Measurements from ENCODE around the gene HMGA1. TPM values are rescaled to one million over a fixed set of nuclear protein-coding genes. Genes with fewer than 3 reads are reported as not detected.

The HMGA1 gene, protein sequence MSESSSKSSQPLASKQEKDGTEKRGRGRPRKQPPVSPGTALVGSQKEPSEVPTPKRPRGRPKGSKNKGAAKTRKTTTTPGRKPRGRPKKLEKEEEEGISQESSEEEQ
- 38.5 TPM for total RNA-seq

DNA sequence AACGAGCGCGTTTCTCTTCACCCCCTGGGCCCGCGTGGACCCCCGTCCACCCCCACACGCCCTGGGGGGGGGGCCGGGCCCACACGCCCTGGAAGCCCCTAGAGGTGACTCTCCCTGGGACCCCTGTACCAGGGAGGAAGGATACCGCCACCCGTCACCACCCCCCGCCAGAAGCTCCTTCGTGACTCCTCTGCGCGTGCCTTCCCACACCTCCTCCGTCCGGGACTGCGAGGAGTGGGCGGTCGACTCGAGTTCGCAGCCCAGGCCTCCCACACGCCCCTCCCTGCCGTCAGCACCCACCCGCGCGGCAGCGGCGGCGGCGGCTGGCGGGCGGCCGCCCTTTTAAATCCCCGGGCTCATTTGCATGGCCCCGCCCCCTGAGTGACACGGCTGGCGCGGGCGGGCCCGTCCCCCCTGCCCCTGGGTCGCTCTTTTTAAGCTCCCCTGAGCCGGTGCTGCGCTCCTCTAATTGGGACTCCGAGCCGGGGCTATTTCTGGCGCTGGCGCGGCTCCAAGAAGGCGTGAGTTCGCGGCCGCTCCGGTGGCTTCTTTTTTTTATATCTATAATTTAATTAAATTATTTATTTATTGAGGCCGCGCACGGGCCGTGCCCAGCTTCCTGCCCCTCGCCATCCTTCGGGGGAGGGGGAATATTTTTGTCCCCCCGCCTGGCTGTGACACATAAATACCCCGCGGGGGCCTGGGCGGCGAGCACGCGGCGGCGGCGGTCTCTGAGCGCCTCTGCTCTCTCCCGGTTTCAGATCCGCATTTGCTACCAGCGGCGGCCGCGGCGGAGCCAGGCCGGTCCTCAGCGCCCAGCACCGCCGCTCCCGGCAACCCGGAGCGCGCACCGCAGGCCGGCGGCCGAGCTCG is at the start of gene HMGA1:
Gene HMGA1 (plus strand): TSS at position 431 of the 873 bp plus-strand sequence. CDS start 3,908 bp downstream, outside the sequence.
- peak; percentile 58 for DNase-seq

DNA sequence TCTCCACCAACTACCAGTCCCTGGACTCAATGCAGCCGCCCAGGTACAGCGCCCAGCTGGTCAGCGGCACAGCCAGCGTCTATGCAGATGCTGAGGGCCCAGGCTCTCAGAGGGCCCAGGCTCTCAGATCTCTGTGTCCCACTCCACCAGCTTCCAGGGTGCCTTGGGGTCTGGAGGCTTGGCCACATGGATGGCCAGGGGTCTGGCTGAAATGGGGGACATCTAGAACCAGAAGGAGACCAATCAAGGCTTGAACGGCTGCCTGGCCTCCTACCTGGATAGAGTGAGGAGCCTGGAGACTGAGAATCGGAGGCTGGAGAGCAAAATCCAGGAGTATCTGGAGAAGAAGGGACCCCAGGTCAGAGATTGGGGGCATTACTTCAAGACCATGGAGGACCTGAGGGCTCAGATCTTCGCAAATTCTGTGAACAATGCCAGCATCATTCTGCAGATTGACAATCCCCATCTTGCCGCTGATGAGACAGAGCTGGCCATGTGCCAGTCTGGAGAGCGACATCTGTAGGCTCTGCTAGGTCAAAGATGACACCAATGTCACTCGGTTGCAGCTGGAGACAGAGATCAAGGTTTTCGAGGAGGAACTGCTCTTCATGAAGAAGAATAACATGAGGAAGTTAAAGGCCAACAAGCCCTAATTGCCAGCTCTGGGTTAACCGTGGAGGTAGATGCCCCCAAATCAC is 46.7 kb upstream of the HMGA1 start:
- no peak for DNase-seq

DNA sequence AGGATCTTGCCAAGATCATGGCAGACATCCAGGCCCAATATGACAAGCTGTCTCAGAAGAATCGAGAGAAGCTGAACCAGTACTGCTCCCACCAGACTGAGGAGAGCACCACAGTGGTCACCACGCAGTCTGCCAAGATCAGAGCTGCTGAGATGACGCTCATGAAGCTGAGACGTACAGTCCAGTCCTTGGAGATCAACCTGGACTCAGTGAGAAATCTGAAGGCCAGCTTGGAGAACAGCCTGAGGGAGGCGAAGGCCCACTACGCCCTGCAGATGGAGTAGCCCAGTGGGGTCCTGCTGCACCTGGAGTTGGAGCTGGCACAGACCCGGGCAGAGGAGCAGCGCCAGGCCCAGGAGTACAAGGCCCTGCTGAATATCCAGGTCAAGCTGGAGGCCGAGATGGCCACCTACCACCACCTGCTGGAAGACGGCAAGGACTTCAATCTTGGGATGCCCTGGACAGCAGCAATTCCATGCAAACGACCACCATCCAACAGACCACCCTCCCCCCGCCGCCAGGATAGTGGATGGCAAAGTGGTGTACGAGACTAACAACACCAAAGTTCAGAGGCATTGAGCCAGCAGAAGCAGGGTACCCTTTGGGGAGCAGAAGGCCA is 46.1 kb upstream of the HMGA1 start:
- DNase-seq: no peak

- no peak for DNase-seq
Measured at GRCh38 chr6:34194772-34195171, 41.9 kb upstream of the HMGA1 start.

DNA sequence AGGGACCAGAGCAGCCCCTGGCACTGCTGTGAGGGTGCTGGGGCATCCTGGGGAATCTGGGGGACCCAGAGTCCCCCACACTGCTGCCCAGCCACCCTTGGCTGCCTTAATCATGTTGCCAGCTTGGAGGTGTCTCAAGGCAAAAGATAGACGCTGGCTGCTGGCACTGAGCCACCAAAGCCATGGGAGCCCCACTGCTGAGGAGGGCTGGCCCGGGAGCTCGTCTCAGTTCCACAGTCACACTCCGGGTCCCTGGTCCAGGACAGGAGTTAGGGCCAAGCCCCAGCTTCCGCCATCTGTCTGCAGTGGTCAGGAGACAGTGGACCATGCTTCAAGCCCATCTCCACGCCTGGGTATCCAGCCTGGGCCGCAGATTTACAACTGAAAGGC is 41.0 kb upstream of the HMGA1 start:
- DNase-seq: no peak

- peak; percentile 29 for DNase-seq
Measured at GRCh38 chr6:34196116-34196832, 40.4 kb upstream of the HMGA1 start.

DNA sequence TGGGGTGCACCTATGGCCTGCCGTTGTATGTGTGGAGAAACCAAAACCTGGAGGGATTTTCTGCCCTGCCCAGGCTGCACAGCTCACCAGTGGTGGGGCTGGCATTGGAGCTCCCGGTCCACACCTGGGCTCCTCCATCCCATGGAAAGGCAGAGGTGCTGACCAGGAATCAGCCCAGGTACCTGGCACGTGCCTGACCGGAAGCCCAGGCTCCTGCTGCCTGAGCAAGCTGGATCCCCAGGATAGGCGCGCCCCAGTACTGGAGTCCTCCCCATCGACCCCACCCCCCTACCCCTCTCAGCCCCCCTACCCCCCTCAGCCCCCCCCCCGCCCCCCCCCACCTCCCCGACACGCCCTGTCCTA is 39.9 kb upstream of the HMGA1 start:
- DNase-seq: no peak

DNA sequence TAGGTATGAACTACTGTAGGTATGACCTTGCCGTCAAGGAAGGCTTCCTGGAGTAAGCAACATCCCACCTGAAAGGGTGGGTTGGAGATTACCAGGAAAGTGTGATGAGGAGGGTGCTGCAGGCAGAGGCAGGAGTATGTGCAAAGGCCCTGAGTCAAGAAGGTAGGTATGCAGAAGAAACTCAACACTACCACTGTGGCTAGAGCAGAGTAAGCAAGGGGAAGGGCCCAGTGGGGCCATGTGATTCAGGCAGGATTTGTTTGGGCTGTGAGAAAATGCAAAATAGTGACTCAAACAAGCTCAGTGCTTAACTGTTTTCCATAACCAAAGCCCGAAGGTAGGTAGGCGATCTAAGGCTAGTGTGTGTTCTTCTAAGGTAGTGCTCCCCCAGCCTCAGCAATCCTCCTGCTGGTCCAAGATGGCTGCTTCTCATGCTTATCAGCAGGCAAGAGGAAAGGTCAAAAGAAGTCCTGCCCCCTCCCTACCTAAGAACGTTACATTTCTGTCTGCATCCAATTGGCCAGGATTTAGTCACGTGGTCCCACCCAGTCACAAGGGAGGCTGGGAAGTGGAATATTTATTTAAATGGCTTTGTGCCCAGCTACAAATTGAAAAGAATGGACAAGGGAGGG is 36.2 kb upstream of the HMGA1 start:
- no peak for DNase-seq

DNA sequence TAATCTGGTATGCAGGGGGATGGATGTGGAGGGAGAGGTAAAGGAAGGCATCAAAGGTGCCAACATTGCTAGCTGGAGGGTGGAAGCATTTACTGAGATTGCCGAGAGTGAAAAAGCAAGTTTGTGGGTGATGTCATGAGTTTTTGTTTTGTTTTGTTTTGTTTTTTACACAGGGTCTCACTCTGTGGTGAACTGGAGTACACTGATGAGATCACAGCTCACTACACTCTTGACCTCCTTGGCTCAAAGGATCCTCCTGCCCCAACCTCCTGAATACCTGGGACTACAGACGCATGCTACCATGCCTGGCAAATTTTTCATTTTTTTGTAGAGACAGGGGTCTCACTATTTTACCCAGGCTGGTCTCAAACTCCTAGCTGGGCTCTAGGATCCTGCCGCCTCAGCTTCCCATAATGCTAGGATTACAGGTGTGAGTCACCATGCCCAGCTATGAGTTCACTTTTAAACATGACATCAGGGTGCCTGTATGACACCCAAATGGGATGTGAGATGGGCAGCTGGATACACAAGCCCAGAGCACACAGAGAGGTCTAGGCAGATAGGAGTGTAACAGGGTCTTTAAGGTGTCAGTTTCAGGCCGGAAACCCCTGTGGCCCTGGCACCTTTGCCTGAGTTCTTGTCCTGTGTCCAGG is 35.1 kb upstream of the HMGA1 start:
- no peak for DNase-seq

DNA sequence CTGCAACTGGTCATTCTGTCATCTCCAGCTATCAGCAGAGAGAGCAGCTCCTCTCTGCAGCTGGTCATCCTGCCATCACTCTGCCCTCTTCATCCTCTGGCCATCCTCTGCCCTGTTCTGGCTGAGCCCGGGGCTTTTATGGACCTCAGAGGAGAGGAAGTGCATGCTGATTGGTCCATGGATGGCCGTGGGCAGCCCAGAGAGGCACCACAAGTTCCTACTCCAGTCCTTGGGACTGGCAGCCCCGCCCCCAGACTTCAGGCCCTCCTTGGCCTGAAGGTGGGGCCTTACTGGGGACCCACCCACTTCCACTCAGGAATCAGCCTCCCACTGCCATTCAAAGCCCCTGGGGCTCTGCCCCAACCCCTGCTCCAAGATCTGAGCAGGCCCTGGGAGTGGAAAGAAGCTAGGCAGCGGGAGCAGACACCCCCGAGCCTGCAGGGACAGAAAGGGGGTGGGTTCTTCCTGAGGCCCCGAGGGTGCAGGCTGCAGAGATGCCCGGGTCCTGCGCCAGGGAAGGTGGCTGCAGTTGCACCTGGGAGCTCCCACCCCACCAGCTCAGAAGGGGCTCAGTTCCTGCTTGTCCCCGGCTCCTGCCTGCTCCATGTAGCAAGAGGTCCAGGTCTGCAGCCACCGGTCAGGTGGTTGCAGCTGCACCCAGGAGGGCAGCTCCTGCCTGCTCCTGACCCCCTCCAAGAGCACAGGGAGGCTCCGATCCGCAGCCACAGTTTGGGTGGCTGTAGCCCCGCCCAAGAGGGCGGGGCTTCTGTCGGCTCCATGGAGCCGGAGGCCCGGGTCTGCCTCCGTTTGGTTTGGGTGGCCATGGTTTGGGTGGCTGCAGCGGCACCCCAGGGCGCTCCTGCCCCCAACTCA is 34.1 kb upstream of the HMGA1 start:
- DNase-seq: no peak

- DNase-seq: no peak
Measured at GRCh38 chr6:34204693-34205092, 32.0 kb upstream of the HMGA1 start.

DNA sequence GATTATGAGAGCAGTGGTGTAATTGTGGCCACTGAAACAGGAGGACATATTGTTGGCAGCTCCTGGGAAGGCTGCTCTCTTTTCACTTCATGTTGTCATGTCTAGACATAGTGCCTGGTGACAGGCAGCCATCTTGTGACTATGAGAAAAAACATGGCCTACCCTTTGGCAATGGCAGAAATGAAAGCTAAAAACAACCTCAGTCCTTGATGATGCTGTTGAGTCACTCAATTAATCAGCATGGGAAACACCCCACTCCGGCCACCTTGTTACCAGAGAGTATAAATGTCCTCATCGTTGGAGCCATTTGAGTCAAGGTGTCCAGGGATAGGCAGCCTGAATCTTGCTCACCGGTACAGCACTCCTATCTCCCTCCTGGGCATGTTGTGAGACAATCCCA is 31.2 kb upstream of the HMGA1 start:
- no peak for DNase-seq

GRCh38 chr6:34205916-34206315 is 30.8 kb upstream of the HMGA1 start:
- DNase-seq: no peak

DNA sequence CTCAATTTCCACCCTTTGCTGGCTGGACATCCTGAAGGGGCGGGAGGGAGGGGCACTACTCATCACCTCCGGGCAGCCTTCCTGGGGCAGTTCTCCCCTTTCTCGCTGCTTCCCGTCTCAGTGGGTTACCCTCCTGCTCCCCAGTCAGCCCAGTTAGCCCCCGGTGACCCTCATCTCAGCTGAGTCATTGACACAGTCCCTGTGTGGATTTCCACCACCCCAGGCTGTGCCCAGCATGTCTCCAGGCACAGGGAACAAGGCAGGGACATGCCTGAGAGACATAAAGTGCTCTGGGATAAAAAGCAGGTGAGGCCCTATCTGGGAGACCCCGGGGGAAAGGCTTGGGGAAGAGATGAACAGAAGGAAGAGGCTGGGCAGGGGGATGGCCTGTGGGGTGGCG is 29.9 kb upstream of the HMGA1 start:
- no peak for DNase-seq

DNA sequence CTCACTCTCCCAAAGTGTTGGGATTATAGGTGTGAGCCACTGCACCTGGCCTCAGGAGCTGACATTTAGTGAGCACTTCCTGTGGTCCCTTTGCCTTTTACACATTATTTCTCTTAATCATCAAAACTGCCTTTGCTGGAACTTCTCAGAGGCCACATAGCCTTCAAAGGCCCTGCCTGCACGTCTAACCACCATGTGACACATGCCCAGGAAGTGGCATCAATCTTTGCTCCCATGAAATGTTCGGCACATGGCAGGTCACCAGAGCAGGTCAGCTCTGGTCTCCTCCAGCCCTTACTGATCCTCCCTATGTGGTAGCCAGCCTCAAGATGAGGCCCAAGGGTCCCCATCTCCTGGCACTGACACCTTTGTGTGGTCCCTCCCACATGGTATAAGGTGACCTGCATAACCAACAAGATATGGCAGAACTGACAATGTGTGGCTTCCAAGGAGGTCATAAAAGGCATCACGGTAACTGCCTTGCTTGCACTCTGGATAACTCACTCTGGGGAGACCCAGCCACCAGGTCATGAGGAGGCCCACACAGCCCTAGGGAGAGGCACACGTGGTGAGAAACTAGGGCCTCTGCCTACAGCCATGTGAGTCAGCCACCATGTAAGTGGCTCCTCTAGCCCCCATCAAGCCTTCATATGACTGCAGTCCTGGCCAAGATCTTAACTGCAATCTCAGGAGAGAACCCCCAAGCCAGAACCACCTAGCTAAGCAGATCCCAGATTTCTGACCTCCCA is 28.8 kb upstream of the HMGA1 start:
- DNase-seq: no peak

GRCh38 chr6:34213772-34214171 is 22.9 kb upstream of the HMGA1 start:
- DNase-seq: no peak

- DNase-seq: no peak
Measured at GRCh38 chr6:34218691-34219090, 18.0 kb upstream of the HMGA1 start.

- DNase-seq: no peak
Measured at GRCh38 chr6:34223381-34223955, 13.2 kb upstream of the HMGA1 start.
